Hypothalamus (tissue), 51 donors: ENCODE results near the gene PER2.

Experiments
- DNase-seq, 51 donors: peaks; one replicate each; lab custom pipeline; 2025; lab: John Stamatoyannopoulos, UW

The PER2 gene

GRCh38 chr2:238270606-238271005, 17.8 kb downstream of the PER2 start:
- no peak for DNase-seq

- no peak for DNase-seq
Measured at GRCh38 chr2:238269741-238270140, 18.7 kb downstream of the PER2 start.

GRCh38 chr2:238267884-238268680, 20.3 kb downstream of the PER2 start:
- DNase-seq, result no peak

- DNase-seq, result no peak
Measured at GRCh38 chr2:238267341-238267710, 21.1 kb downstream of the PER2 start.

- no peak for DNase-seq
Measured at GRCh38 chr2:238265605-238266004, 22.8 kb downstream of the PER2 start.

GRCh38 chr2:238264072-238264460, 24.3 kb downstream of the PER2 start:
- DNase-seq, result no peak

GRCh38 chr2:238263204-238264071, 25.0 kb downstream of the PER2 start:
- peak in 50 of 51 donors; percentile 18 to 95 (median 80) for DNase-seq

GRCh38 chr2:238262496-238263122, 25.8 kb downstream of the PER2 start:
- DNase-seq, result no peak

- DNase-seq, result no peak
Measured at GRCh38 chr2:238261718-238262375, 26.6 kb downstream of the PER2 start.

GRCh38 chr2:238260883-238261282, 27.5 kb downstream of the PER2 start:
- no peak for DNase-seq

- no peak for DNase-seq
Measured at GRCh38 chr2:238259061-238260020, 29.1 kb downstream of the PER2 start.

GRCh38 chr2:238257786-238258700, 30.4 kb downstream of the PER2 start:
- DNase-seq, result no peak

GRCh38 chr2:238256594-238257104, 31.8 kb downstream of the PER2 start:
- DNase-seq, result peak in 11 of 51 donors; percentile 7 to 50 (median 26)

- DNase-seq, result no peak
Measured at GRCh38 chr2:238256111-238256510, 32.3 kb downstream of the PER2 start.

- no peak for DNase-seq
Measured at GRCh38 chr2:238255636-238256035, 32.8 kb downstream of the PER2 start.

- DNase-seq, result no peak
Measured at GRCh38 chr2:238255151-238255551, 33.3 kb downstream of the PER2 start.

- no peak for DNase-seq
Measured at GRCh38 chr2:238254095-238254723, 34.2 kb downstream of the PER2 start.
